Lower leg skin (tissue), 3 donors: Measurements from ENCODE around the gene ZSCAN22.

Source experiments
- CTCF ChIP-seq, 3 donors: fragments of 450-650 bp; IDR thresholded peaks; one replicate each; pipeline ENCODE4 v1.5.1; 2016; ENCODE audit warnings: antibody characterized with exemption in 3 of 3, mild to moderate bottlenecking in 3 of 3, moderate library complexity in 2 of 3
- POLR2A ChIP-seq, 2 donors: fragments of 450-650 bp; IDR thresholded peaks; one replicate each; pipeline ENCODE4 v1.6.1; 2016 to 2017; ENCODE audit warnings: antibody characterized with exemption in 2 of 2, mild to moderate bottlenecking in 1 of 2, moderate library complexity in 1 of 2

GRCh38 chr19:58326501-58326913 is 287 bp upstream of the ZSCAN22 start:
- TF ChIP-seq POLR2A (IDR thresholded peaks at IDR 0.05) (no peak), CTCF (IDR thresholded peaks at IDR 0.05) (no peak)
